Measurements from ENCODE around the gene RAB7B. TPM values are rescaled to one million over a fixed set of nuclear protein-coding genes. Genes with fewer than 3 reads are reported as not detected.

Gene RAB7B
- total RNA-seq, 1 donor from 2014 or later, result 6.6 TPM

- no peak overlapping the region for H3K9ac ChIP-seq (ENCODE audit: low read length)
- DNase-seq (ENCODE audit: low read depth) (peak; percentile 30), FAIRE-seq (no peak)
- no peak overlapping the region for H3K4me3 ChIP-seq (ENCODE audit: insufficient read depth, low read depth, low read length)
- no peaks in the 10 kb centered on the region for H3K36me3 ChIP-seq (ENCODE audit: insufficient read depth, low read length)
- Mint-ChIP-seq H3K36me3 (ENCODE audit: low read depth, unreplicated experiment) (no peaks in the 10 kb centered on the region), H3K9me3 (ENCODE audit: unreplicated experiment) (peaks cover 6% of the 10 kb centered on the region), H3K27me3 (ENCODE audit: low read depth, unreplicated experiment) (peaks cover 62% of the 10 kb centered on the region), H3K4me1 (ENCODE audit: low read depth, unreplicated experiment) (peaks cover 2% of the 10 kb centered on the region), H3K4me3 (ENCODE audit: unreplicated experiment) (no peak overlapping the region), H3K27ac (ENCODE audit: unreplicated experiment) (no peak overlapping the region)
- no peaks in the 10 kb centered on the region for H4K20me1 ChIP-seq (ENCODE audit: insufficient read depth, low read length)
- no peaks in the 10 kb centered on the region for H3K79me2 ChIP-seq (ENCODE audit: insufficient read depth, low read length)
- H3K27me3 ChIP-seq (ENCODE audit: insufficient read depth, low read length), result peaks cover 4% of the 10 kb centered on the region
- no peak overlapping the region for H3K27ac ChIP-seq (ENCODE audit: low read depth, low read length)
- peaks cover 27% of the 10 kb centered on the region for H3K4me1 ChIP-seq (ENCODE audit: insufficient read depth, low read length)
- H3K4me2 ChIP-seq (ENCODE audit: low read length), result no peak overlapping the region
- no peaks in the 10 kb centered on the region for H3K9me3 ChIP-seq (ENCODE audit: insufficient read depth, low read depth, low read length)
- no peak overlapping the region for H2AFZ ChIP-seq (ENCODE audit: low read depth, low read length)
- TF ChIP-seq CTCF (IDR thresholded peaks at IDR 0.05; ENCODE audit: insufficient read depth, low read depth, low read length) (no peak), EZH2 (IDR thresholded peaks at IDR 0.05; ENCODE audit: insufficient read depth, low read length) (no peak)
Measured at GRCh38 chr1:205961991-205962820, 41.0 kb downstream of the RAB7B start.

GRCh38 chr1:205961405-205961804, 41.8 kb downstream of the RAB7B start:
- no peak overlapping the region for H3K27ac Mint-ChIP-seq (ENCODE audit: unreplicated experiment)

More at GRCh38 chr1:205961405-205961804, 41.8 kb downstream of the RAB7B start:
- Histone ChIP-seq H3K4me2 (ENCODE audit: low read length) (no peak overlapping the region), H3K4me3 (ENCODE audit: insufficient read depth, low read depth, low read length) (no peak overlapping the region), H3K79me2 (ENCODE audit: insufficient read depth, low read length) (no peaks in the 10 kb centered on the region), H4K20me1 (ENCODE audit: insufficient read depth, low read length) (no peaks in the 10 kb centered on the region), H3K9me3 (ENCODE audit: insufficient read depth, low read depth, low read length) (no peaks in the 10 kb centered on the region), H3K36me3 (ENCODE audit: insufficient read depth, low read length) (no peaks in the 10 kb centered on the region), H2AFZ (ENCODE audit: low read depth, low read length) (no peak overlapping the region), H3K4me1 (ENCODE audit: insufficient read depth, low read length) (peaks cover 27% of the 10 kb centered on the region), H3K9ac (ENCODE audit: low read length) (no peak overlapping the region), H3K27me3 (ENCODE audit: insufficient read depth, low read length) (peaks cover 9% of the 10 kb centered on the region), H3K27ac (ENCODE audit: low read depth, low read length) (no peak overlapping the region)
- no peak overlapping the region for H3K4me3 Mint-ChIP-seq (ENCODE audit: unreplicated experiment)
- peaks cover 2% of the 10 kb centered on the region for H3K4me1 Mint-ChIP-seq (ENCODE audit: low read depth, unreplicated experiment)
- H3K9me3 Mint-ChIP-seq (ENCODE audit: unreplicated experiment), result peaks cover 6% of the 10 kb centered on the region
- DNase-seq (ENCODE audit: low read depth), result no peak
- FAIRE-seq, result no peak
- H3K27me3 Mint-ChIP-seq (ENCODE audit: low read depth, unreplicated experiment), result peaks cover 68% of the 10 kb centered on the region
- no peak for TF ChIP-seq CTCF (IDR thresholded peaks at IDR 0.05; ENCODE audit: insufficient read depth, low read depth, low read length)
- H3K36me3 Mint-ChIP-seq (ENCODE audit: low read depth, unreplicated experiment), result no peaks in the 10 kb centered on the region

All from astrocyte (in vitro differentiated cells and primary cell).